ENCODE measurements around the gene ASTN2.

- TF ChIP-seq MAX (IDR thresholded peaks at IDR 0.05; ENCODE audit: low read depth, low read length) (no peak), POLR2A (IDR thresholded peaks at IDR 0.05; ENCODE audit: extremely low read depth, insufficient read length) (no peak), CTCF (IDR thresholded peaks at IDR 0.05; ENCODE audit: low read depth, low read length) (no peak)
Measured at GRCh38 chr9:116381350-116381749, 1033.5 kb downstream of the ASTN2 start.
